Breast epithelium (tissue), 3 donors: ENCODE results near the gene PSMD2.

ENCODE experiments used
- POLR2A ChIP-seq: fragments of 450-650 bp; IDR thresholded peaks from one replicate; pipeline ENCODE4 v1.6.1; 2016; ENCODE audit warnings: antibody characterized with exemption, mild to moderate bottlenecking, moderate library complexity
- POLR2AphosphoS5 ChIP-seq, 3 donors: sonication (generic); formaldehyde crosslinking; IDR thresholded peaks; one replicate each; pipeline ENCODE4 v1.6.1; 2017; ENCODE audit warnings: antibody characterized with exemption in 3 of 3
- TF ChIP-seq, protein P1 (sequence below), 3 donors: fragments of 450-650 bp; IDR thresholded peaks; one replicate each; pipeline ENCODE4 v1.5.1; 2016 to 2017; ENCODE audit warnings: antibody characterized with exemption in 3 of 3, mild to moderate bottlenecking in 3 of 3, moderate library complexity in 3 of 3

DNA sequence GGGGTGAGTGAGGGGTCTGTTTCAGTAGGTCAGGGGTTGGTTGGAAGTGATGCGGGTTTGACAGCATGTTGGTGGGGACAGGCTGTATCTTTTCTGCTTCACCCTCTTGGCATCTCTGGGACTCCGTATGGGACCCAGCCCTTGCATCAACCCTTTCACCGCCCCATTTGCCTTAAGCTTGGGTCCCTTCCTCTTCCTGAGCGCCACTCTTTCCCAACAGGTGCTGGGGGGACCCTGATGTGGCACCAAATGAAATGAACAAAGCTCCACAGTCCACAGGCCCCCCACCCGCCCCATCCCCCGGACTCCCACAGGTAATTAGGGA lies 16.5 kb downstream of the PSMD2 start:
- TF ChIP-seq, protein P1, sequence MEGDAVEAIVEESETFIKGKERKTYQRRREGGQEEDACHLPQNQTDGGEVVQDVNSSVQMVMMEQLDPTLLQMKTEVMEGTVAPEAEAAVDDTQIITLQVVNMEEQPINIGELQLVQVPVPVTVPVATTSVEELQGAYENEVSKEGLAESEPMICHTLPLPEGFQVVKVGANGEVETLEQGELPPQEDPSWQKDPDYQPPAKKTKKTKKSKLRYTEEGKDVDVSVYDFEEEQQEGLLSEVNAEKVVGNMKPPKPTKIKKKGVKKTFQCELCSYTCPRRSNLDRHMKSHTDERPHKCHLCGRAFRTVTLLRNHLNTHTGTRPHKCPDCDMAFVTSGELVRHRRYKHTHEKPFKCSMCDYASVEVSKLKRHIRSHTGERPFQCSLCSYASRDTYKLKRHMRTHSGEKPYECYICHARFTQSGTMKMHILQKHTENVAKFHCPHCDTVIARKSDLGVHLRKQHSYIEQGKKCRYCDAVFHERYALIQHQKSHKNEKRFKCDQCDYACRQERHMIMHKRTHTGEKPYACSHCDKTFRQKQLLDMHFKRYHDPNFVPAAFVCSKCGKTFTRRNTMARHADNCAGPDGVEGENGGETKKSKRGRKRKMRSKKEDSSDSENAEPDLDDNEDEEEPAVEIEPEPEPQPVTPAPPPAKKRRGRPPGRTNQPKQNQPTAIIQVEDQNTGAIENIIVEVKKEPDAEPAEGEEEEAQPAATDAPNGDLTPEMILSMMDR (IDR thresholded peaks at IDR 0.05), result no peak
- TF ChIP-seq POLR2A, result no peak
- TF ChIP-seq POLR2AphosphoS5 (IDR thresholded peaks at IDR 0.05), result no peak
